ENCODE data around the gene PACS1. TPM values are rescaled to one million over a fixed set of nuclear protein-coding genes. Genes with fewer than 3 reads are reported as not detected.

The PACS1 gene
- total RNA-seq, 2 donors from 2014 or later, result 104 to 114 TPM

DNA sequence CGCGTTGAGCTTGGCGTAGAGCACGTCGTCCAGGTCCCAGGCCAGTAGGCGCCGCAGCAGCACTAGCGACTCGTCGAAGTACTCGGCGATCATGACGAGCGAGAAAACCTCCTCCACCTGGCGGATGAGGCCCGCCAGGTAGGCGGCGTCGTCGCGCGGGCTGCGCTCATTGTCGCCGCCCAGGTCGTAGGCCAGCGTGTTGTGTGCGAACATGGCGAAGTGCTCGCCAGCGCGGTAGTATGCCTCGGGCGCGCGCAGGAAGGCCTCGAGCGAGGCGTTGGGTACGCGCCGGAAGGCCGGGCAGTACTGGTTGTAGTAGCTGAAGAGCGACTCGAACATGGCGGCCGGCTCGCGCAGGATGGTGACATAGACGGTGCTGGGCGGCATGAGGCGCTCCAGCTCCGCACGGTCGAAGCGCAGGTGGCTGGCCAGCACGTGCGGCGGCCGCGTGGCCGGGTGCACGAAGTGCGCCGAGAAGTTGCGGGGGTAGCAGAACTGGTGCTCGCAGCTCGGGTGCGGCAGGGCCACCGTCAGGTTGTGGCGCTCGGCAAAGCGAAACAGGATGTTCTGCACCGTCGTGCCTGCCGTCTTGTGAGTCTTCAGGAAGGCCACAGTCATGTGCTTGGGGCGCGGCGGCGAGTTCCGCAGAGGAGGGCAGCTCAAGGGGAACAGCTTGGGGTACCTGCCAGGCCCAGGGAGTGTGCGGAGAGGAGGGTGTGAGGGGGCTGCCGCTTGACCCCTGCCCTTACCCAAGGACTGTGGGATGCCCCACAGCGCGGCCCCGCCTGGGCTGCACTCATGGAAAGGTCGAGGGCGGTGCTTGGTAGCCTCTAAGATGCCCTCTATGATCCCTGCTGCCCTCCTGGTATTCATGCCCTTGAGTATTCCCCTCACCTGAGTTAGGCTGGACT is 26.8 kb upstream of the PACS1 start:
- Mint-ChIP-seq H3K4me1 (ENCODE audit: low read depth) (peaks cover 18% of the 10 kb centered on the region), H3K9me3 (no peaks in the 10 kb centered on the region), H3K4me3 (no peak overlapping the region), H3K27me3 (ENCODE audit: low read depth) (peaks cover 5% of the 10 kb centered on the region), H3K36me3 (ENCODE audit: insufficient read depth in 2 of 2) (no peaks in the 10 kb centered on the region), H3K27ac (no peak overlapping the region)
- DNase-seq (no peak), ATAC-seq (replicated peaks in 1 of 2) (no peak)

DNA sequence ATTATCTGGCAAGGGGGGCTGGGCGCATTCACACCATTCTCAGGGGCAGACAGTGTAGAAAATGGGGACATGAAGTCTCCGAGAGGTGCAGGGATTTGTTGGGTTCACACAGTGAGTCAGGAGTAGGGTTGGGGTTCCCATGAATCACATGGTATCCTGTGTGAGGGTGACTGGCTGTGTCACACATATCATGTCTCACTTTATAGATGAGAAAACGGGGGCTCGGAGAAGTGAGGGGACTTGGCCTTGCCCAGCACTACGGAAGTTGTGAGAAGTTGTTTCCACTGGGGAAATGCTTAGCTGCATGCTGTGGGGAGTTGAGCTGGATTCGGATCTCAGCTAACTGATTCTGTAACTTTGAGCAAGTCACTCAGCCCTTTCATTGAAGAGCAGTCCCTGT is 25.3 kb upstream of the PACS1 start:
- Mint-ChIP-seq H3K36me3 (ENCODE audit: insufficient read depth in 2 of 2) (no peaks in the 10 kb centered on the region), H3K4me1 (ENCODE audit: low read depth) (peaks cover 23% of the 10 kb centered on the region), H3K27ac (no peak overlapping the region), H3K27me3 (ENCODE audit: low read depth) (peaks cover 14% of the 10 kb centered on the region), H3K4me3 (peak overlapping the region; percentile 59 to 71), H3K9me3 (no peaks in the 10 kb centered on the region)
- peak; percentile 78 to 79 for ATAC-seq (replicated peaks in 1 of 2)
- DNase-seq, result peak; percentile 33 to 36

DNA sequence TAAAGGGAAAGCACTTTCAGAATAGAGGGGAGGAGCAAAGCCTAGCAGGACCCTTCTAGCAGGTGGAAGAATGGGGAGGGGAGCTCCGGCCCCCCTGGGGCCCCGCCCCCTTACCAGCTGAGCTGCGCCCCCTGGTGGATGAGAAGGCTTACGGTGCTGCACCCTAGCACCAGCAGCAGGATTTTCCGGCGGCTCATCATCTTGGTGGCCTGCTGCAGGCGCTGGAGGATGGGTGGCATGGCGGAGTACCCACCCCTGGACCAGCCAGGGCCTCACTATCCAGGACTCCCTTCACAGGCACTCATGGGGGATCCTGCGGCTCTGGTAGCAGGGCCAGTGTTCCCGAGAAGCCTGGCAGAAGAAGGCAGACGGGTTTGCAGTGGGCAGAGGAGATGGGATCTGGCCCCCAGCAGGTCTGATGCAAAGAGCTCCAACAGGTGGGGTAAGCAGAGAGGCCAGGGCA is 24.9 kb upstream of the PACS1 start:
- peaks cover 17% of the 10 kb centered on the region for H3K27me3 Mint-ChIP-seq (ENCODE audit: low read depth)
- no peak overlapping the region for H3K27ac Mint-ChIP-seq
- peaks cover 23% of the 10 kb centered on the region for H3K4me1 Mint-ChIP-seq (ENCODE audit: low read depth)
- DNase-seq (peak; percentile 88 to 90), ATAC-seq (replicated peaks in 1 of 2) (peak; percentile 90 to 91)
- H3K36me3 Mint-ChIP-seq (ENCODE audit: insufficient read depth in 2 of 2), result no peaks in the 10 kb centered on the region
- peak overlapping the region; percentile 59 to 71 for H3K4me3 Mint-ChIP-seq
- H3K9me3 Mint-ChIP-seq, result no peaks in the 10 kb centered on the region

DNA sequence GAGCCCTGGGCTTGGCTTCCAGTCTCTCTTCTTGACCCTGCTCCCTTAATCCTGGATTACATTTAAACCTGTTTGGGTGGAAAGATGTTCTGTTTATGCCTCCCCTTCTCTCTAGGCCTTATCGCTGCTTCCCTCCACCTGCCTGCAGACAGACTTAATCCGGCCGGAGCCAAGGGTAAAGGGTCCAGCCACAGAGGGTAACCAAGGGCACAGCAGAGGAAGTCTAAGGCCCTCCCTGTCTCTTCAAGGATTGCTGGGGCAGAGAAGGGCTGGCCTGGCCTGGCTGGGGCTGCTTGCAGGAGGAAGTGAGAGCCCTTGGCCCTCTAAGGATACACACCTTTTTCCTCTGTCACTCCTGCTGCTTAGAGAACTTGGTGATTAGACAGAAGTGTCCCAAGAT is 23.2 kb upstream of the PACS1 start:
- Mint-ChIP-seq H3K4me1 (ENCODE audit: low read depth) (peaks cover 33% of the 10 kb centered on the region), H3K27ac (no peak overlapping the region), H3K27me3 (ENCODE audit: low read depth) (peaks cover 17% of the 10 kb centered on the region), H3K36me3 (ENCODE audit: insufficient read depth in 2 of 2) (no peaks in the 10 kb centered on the region), H3K4me3 (no peak overlapping the region), H3K9me3 (no peaks in the 10 kb centered on the region)
- ATAC-seq (replicated peaks in 1 of 2), result no peak
- no peak for DNase-seq

DNA sequence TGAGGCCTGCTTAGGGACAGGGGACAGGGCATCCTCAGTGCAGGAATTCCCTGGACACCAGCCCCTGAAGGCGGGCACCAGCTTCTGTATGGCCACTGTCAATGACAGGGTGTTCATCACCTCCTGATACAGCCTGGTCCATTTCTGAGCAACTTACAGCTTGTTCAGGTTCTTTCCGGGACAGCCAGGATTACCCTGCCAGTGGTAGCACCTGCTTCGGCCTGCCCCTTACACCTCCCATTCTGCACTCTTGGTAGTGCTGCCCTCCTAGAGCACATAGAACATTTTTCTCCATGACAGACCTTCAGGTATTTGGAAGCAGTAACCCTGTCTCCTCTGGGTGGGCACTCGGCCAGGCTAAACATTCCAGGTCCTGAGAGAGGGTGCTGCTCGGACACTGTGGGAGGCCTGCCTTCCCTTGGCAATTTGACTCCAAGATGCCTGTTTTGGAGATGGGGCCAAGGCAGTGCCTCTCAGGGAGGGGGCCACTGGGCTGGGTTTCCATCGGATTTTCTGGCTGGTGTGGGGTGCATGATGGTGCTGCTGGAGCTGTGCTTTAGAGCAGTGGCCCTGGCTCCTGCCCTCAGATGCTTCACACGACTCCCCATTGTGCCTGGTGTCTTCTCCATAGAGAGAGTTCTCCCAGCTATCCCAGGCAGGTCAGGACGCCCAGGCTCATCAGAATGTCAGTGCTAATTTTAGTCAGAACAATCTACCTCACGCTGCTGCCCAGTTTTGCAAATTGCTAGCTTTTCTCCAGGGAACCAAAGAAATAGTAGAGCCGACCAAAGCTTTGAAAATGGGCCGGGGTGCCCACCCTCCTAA is 22.3 kb upstream of the PACS1 start:
- peaks cover 2 to 5% of the 10 kb centered on the region in 2 donors for H3K36me3 Mint-ChIP-seq (ENCODE audit: insufficient read depth in 2 of 2)
- H3K9me3 Mint-ChIP-seq, result no peaks in the 10 kb centered on the region
- DNase-seq, result no peak
- H3K4me3 Mint-ChIP-seq, result no peak overlapping the region
- H3K4me1 Mint-ChIP-seq (ENCODE audit: low read depth), result peaks cover 41% of the 10 kb centered on the region
- H3K27me3 Mint-ChIP-seq (ENCODE audit: low read depth), result peaks cover 17% of the 10 kb centered on the region
- no peak for ATAC-seq (replicated peaks in 1 of 2)
- no peak overlapping the region for H3K27ac Mint-ChIP-seq

DNA sequence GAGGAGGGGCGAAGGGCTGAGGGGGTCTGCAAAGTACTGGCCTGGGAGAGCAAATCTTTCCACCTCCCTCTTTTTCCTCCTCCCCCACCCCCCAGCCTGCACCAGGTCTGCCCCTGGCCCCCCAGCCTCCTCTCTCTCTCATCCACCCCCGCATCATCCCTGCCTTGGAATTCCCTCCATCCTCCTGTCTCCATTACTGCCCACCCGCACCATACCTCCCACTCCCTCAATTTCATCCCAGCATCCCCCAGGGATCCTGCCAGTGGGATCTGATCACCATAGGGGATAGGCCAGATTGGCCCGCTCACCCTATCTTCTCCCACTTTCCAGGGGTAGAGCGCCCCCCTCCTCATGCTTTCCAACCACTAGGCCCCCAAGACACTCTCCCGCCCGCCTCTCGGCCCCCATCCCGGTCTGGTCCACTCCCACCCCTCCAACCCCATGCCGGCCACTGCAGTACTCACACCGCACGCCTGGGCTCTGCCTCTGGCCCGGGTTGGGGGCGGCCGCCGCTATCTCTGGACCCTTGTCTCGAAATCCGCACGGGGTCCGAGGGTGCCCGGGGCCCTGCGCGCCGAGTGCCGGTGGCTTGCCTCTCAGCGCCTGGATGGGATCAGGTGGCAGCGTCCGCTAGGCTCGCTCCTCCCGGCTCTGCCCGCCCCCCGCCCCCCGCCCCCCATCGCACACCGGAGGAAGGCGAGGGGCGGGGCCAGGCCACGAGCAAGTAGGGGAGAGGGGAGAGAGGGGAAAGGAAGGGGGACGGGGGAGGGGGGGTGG is 21.3 kb upstream of the PACS1 start, which contains the start of gene GAL3ST3:
Gene GAL3ST3 (minus strand): TSS at position 615 of the 777 bp plus-strand sequence. CDS start 3,746 bp downstream, outside the sequence.
- Mint-ChIP-seq H3K9me3 (no peaks in the 10 kb centered on the region), H3K36me3 (ENCODE audit: insufficient read depth in 2 of 2) (peaks cover 7 to 13% of the 10 kb centered on the region in 2 donors), H3K4me3 (peak within 1 kb of the TSS; percentile 39 to 59), H3K27me3 (ENCODE audit: low read depth) (peaks cover 17% of the 10 kb centered on the region), H3K27ac (no peak within 1 kb of the TSS), H3K4me1 (ENCODE audit: low read depth) (peaks cover 50% of the 10 kb centered on the region)
- ATAC-seq (replicated peaks in 1 of 2) (no peak), DNase-seq (no peak)

DNA sequence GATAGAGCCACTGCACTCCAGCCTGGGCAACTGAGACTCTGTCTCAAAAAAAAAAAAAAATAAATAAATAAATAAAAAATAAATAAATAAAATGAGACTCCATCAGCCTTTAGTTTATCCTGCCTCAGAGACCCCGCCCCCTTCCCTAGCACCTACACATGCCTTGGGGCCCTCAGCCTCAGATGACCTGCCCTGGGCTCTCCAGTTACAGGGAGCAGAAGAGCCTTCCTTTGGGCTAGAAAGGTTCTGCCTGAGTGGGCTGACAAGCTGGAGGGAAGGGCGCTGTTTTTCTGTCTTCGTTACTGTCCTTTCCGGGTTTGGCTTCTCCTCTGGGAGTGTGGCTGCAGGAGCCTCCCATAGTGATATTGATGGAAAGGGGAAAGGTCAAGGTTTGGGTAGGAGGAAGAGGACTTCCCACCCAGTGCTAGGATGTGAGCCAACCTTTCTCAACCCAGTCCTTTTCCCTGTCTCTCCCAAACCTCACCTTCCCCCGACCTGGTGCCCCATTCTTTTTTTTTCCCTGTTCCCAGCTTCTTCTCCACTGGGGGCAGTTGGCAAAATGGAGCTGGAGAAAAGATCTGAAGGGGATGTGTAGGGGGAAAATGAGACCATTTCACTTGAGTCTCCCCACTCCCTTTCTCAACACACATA is 19.4 kb upstream of the PACS1 start:
- Mint-ChIP-seq H3K9me3 (no peaks in the 10 kb centered on the region), H3K4me3 (peak overlapping the region; percentile 98 to 100), H3K4me1 (ENCODE audit: low read depth) (peaks cover 36% of the 10 kb centered on the region), H3K27ac (peak overlapping the region; percentile 82), H3K36me3 (ENCODE audit: insufficient read depth in 2 of 2) (peaks cover 14 to 24% of the 10 kb centered on the region in 2 donors), H3K27me3 (ENCODE audit: low read depth) (peaks cover 17% of the 10 kb centered on the region)
- DNase-seq, result no peak
- no peak for ATAC-seq (replicated peaks in 1 of 2)

DNA sequence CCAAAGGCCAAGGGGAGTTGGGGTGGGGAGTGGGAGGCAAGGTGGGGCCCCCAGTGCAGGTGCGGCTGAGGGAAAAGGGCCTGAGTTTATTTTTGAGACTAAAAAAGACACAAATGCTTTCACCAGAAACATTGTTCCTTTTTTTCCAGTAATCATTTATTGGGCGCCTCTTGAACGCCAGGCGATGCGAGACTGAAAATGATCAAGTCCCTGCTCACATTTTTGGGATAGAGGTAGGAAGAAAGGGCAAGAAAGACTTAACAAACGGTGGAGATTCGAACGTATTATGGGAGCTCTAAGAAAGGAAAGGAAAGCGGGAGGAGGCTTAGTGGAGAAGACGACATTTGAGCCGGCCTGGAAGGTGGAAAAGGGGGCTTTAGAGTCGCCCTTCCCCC is 18.7 kb upstream of the PACS1 start:
- peak overlapping the region; percentile 98 to 100 for H3K4me3 Mint-ChIP-seq
- H3K9me3 Mint-ChIP-seq, result no peaks in the 10 kb centered on the region
- H3K27ac Mint-ChIP-seq, result peak overlapping the region; percentile 83
- ATAC-seq (replicated peaks in 1 of 2) (no peak), DNase-seq (no peak)
- H3K27me3 Mint-ChIP-seq (ENCODE audit: low read depth), result peaks cover 17% of the 10 kb centered on the region
- peaks cover 14 to 28% of the 10 kb centered on the region in 2 donors for H3K36me3 Mint-ChIP-seq (ENCODE audit: insufficient read depth in 2 of 2)
- peaks cover 33% of the 10 kb centered on the region for H3K4me1 Mint-ChIP-seq (ENCODE audit: low read depth)

DNA sequence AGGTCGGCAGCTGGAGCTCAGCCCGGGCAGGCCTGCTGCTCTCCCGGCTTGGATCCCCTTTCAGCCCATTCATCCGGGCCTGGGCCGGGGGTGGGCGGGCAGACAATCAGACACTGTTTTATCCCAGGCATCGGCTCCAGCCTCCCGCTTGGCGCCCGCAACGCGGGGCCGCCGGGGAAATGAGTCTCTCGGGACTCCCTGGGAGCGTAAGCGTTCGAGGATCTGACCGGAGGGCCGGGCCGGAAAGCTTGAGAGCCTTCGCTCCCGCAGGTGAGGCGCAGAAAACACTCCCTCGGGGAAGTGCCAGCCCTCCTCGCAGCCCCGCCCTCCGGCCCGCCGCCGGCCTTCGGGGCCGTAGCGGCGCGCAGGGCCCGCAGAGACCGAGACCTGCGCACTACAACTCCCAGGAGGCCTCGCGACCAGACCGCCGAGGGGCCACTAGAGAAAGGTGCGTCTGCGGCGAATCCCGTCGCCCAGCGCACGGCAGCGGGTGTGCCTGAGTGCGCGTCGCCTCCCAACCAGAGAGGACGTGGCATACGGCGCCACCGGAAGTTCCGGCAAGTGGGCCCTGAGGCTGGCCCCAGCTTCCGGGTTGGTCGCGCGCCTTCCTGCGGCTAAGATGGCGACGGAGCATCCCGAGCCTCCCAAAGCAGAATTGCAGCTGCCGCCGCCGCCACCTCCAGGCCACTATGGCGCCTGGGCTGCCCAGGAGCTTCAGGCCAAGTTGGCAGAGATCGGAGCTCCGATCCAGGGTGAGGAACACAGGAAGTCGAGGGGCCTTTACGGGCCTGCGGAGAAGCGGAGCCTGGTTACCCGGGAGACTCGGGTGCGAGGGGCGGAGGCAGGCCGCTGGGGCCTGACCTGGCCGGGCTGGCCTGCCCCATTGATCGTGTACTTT is 18.1 kb upstream of the PACS1 start, which contains the start of gene SF3B2:
Gene SF3B2 (plus strand): TSS at position 599 of the 898 bp plus-strand sequence. CDS start 21 bp downstream, at position 620.
- Mint-ChIP-seq H3K9me3 (no peaks in the 10 kb centered on the region), H3K4me1 (ENCODE audit: low read depth) (peaks cover 33% of the 10 kb centered on the region), H3K36me3 (ENCODE audit: insufficient read depth in 2 of 2) (peaks cover 16 to 31% of the 10 kb centered on the region in 2 donors), H3K4me3 (peak within 1 kb of the TSS; percentile 98 to 100), H3K27me3 (ENCODE audit: low read depth) (peaks cover 17% of the 10 kb centered on the region), H3K27ac (peak within 1 kb of the TSS; percentile 100)
- peak; percentile 96 to 98 for DNase-seq
- peak; percentile 98 to 99 for ATAC-seq (replicated peaks in 1 of 2)

DNA sequence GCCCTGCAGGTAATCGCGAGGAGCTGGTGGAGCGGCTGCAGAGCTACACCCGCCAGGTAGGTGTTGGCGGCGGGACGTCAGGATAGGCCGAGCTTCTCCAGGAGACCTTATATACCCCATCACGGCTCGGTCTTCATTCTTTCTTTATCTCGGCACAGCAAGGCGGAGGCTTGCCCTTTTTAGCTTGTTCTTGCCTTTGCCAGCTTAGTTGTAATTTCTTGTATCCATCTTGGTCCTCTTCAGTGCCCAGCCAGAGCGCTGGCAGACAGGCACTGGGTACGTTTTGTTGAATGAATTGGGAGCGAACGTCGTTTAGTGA is 17.4 kb upstream of the PACS1 start:
- Mint-ChIP-seq H3K27ac (peak overlapping the region; percentile 100), H3K27me3 (ENCODE audit: low read depth) (peaks cover 17% of the 10 kb centered on the region), H3K9me3 (no peaks in the 10 kb centered on the region), H3K4me1 (ENCODE audit: low read depth) (peaks cover 33% of the 10 kb centered on the region), H3K36me3 (ENCODE audit: insufficient read depth in 2 of 2) (peaks cover 18 to 34% of the 10 kb centered on the region in 2 donors), H3K4me3 (peak overlapping the region; percentile 98 to 100)
- ATAC-seq (replicated peaks in 1 of 2) (no peak), DNase-seq (no peak)

DNA sequence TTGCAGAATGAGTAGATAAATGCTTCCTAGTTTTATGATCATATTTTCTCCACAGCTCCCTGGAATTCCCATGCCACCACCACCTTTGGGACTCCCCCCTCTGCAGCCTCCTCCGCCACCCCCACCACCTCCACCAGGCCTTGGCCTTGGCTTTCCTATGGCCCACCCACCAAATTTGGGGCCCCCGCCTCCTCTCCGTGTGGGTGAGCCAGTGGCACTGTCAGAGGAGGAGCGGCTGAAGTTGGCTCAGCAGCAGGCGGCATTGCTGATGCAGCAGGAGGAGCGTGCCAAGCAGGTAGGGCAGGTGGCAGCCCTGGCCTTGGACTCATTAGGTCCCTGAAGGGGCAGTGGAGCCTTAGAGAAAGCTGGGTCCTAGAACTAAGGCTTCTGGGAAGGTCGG is 15.1 kb upstream of the PACS1 start:
- Mint-ChIP-seq H3K27ac (no peak overlapping the region), H3K4me3 (no peak overlapping the region), H3K36me3 (ENCODE audit: insufficient read depth in 2 of 2) (peaks cover 19 to 44% of the 10 kb centered on the region in 2 donors), H3K4me1 (ENCODE audit: low read depth) (peaks cover 44% of the 10 kb centered on the region), H3K9me3 (no peaks in the 10 kb centered on the region), H3K27me3 (ENCODE audit: low read depth) (no peaks in the 10 kb centered on the region)
- DNase-seq (no peak), ATAC-seq (replicated peaks in 1 of 2) (no peak)
